HG02885 (cell line): ENCODE measurements around the gene ZDHHC8.

ENCODE experiments used
- ATAC-seq: cut with Tn5 transposase; IDR thresholded peaks from one replicate; pipeline ENCODE4 v1.9.1; 2021; ENCODE audit warnings: mild to moderate bottlenecking; ENCODE audit not compliant: unreplicated experiment, poor library complexity

The ZDHHC8 gene

DNA sequence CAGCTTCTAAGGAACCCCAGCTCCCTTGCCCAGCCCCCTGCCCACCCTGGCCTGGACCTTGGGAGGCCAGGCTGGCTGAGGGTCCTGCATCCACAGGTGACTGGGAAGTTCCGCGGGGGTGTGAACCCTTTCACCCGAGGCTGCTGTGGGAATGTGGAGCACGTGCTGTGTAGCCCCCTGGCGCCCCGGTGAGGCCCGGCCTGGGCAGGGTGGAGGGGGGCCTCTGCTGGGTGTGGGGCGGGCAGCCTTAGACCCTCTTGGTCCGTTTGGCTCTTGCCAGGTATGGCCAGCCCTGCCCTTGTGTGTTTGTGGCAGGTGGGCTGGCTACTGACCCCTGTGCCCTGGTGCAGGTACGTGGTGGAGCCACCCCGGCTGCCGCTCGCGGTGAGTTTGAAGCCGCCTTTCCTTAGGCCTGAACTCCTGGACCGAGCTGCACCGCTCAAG is 8.9 kb downstream of the ZDHHC8 start:
- no peak for ATAC-seq

- no peak for ATAC-seq
Observed at GRCh38 chr22:20141186-20142077, 9.8 kb downstream of the ZDHHC8 start.

DNA sequence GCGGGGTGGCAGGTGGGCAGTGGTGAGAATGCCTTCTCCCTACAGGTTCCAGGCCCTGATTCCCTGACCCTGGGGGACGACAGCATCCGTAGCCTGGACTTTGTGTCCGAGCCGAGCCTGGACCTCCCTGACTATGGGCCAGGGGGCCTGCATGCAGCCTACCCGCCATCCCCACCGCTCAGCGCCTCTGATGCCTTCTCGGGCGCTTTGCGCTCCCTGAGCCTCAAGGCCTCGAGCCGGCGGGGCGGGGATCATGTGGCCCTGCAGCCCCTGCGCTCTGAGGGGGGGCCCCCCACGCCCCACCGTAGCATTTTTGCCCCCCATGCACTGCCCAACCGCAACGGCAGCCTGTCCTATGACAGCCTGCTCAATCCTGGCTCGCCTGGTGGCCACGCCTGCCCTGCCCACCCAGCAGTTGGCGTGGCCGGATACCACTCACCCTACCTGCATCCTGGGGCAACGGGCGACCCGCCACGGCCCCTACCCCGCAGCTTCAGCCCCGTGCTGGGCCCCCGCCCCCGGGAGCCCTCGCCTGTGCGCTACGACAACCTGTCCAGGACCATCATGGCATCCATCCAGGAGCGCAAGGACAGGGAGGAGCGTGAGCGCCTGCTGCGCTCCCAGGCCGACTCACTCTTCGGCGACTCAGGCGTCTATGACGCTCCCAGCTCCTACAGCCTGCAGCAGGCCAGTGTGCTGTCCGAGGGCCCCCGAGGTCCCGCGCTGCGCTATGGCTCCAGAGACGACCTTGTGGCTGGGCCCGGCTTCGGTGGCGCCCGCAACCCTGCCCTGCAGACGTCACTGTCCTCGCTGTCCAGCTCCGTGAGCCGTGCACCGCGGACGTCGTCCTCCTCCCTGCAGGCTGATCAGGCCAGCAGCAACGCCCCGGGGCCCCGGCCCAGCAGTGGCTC is 11.4 kb downstream of the ZDHHC8 start:
- ATAC-seq = no peak

DNA sequence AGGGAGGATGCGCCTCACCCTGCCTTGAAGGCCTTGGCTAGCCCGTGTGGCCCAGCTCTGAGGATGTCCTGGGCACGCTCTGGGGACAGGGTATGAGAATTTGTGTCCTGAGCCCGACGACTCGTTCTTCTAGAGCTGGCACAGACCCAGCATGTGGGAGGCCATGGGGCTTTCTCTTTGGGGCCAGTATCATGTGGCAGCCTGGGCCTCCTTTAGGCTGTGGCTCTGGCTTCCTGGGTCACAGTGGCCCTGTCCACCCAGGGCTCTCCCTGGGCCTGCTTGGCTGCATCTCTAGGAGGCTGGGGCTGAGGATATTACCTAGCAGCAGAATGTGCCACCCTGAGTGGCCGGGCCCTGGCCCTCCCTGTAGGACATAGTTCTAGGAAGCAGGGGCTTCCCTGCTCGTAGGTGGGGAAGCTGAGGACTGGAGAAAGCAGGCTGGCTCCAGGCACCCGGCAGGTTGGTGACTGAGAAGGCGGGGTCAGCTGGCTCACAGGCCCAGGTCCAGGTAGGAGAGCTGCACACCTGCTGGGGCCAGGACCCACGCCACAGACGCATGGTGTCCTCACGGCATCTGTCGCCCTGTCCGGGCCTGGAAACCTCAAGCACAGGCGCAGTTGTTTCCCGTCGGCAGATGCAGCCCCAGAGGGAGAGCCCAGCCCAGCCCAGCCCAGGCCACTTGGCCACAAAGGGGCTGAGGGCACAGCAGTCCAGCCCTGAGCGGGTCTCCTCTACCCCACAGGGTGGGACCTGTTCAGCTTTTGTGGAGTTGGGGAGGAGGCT is 12.5 kb downstream of the ZDHHC8 start:
- no peak for ATAC-seq

DNA sequence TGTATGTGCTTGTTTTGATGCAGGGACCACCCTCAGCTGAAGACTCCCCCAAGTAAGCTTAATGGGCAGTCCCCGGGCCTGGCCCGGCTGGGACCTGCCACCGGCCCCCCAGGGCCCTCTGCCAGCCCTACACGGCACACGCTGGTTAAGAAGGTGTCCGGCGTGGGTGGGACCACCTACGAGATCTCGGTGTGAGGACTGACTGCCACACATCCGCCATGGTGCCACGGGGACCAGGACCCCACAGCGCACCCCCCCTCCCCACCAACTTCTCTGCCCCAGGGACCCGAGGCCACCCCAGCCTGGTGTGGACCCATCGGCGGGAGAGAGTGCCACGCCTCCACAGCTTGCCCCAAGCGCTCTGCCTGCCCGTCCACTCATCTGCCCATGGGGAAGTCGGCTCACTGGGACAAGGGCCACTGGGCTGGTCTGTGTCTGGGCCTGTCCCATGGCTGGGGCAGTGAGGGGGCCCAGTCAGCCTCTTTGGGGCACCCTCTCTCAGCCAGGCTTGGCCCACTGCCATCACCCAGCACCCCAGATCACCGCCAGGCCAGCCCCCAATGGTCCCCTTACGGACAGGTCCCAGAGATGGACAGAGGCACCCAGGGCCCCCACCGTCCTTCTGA is 13.7 kb downstream of the ZDHHC8 start:
- ATAC-seq = no peak

DNA sequence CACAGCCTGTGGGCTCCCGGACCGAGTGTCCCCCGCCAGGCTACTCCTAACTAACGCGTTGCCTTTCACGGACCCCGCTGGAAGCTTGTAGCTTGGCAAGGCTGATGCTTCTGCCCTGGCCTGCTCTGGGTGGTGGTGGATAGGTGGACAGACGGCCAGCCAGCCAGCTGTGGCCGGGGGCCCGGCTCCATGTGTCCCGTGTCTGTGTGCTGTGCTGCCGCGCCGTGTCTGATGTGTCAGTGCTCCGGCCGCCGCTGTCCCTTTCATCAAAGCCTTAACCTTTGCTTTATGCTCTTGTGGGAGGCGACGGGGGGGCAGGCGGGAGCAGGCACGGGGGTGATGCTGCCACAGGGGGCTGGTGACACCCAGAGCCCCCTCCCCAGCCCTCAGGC is 14.2 kb downstream of the ZDHHC8 start:
- no peak for ATAC-seq

- ATAC-seq = peak; percentile 55
Observed at GRCh38 chr22:20146777-20147176, 15.2 kb downstream of the ZDHHC8 start.

DNA sequence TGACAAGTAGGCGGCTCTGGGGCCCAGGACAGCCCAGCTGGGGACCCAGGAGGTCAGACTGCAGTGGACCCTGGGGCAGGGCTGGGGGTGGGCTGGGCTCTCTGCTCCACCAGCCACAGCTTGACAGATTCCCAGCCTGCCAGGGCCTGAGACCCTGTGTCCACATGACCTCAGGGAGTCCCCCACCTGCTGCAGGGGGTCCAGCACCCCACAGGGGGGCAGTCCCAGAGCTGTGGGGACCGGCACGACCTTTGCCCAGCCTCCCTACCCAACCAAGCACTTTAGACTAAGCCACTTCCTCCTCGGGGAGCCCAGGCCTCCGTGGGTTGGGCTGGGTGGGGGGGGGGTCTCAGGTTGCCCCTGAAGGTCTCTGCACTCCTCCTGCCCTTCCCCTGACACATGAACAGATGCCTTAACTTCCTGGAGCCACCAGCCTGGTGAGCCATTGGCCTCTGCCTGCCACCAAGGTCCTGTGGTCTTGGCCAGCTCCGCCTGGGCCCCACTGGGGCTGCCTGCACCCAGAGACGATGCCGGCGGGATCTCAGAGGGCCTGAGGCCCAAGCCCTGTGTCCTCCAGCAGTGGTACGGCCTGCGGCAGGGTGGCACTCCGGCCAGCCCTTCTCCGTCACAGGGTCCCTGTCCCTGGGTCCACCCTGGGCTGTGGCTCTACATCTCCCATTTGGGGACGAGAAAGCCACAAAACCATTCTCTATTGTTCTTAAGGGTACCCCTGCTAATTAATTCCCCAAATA is 15.8 kb downstream of the ZDHHC8 start:
- no peak for ATAC-seq

DNA sequence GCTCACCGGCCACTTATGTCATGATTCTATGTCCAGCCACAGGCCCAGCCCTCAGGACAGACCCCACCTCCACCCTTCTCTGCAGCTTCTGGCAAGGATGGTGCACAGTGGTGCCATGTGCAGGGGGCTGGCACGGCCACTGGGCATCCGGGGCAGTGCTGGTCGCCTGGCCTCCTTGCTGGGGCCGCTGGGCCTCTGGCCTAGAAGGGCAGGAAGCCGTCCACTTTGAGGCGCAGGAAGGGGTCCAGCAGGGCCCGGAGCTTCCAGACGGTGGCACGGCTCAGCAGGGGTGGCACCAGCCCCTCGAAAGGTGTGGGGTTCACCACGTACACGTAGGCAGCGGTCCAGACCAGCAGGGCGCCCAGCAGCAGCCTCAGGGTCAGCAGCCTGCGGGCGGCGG is 16.8 kb downstream of the ZDHHC8 start:
- no peak for ATAC-seq

DNA sequence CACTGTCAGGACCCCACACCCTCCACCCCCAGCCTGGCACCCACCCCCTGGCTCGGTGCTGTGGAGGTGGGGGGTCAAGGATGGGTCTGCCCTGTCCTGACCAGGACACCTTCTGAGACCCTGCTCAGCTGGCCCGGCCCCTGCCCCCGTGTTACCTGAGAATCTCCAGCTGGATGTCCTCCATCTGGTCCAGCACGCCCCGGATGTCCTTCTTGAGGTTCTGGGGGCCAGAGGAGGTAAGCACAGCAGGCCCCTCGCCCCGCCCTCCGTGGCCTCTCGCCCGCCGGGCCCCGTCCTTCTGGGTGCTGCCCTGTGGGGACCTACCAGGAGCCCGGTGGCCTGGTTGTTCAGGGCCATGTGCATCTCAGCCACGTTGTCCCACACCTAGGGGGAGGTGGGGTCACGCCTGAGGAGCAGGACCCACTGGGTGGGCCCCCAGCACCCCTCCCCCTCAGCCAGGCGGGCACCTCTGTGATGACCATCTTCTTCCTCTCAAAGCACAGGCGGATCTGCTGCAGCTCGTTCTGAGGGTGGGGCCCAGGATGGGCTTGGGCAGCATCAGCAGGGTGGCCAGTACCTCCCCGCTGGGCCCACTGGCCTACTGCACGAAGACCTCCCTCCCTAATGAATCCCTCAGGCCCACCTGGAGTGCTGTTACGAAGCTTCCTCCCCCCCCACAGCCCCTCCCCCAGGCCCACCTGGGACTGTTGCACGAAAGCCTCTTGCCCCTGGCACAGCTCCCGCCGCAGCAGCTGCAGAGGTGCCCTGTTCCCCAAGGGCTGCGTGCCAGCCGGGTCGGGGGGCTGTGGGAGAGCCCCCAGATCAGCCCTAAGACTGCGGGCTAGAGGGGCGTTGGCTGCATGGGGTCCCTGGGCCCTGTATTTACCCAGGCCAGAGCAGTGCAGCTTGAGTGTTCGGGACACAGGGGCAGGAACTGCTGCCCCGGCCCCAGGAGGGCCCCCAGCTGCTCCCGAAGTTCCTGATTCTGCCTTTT is 17.9 kb downstream of the ZDHHC8 start:
- no peak for ATAC-seq

GRCh38 chr22:20150381-20151275 is 19.0 kb downstream of the ZDHHC8 start, which contains the start of gene CCDC188:
CCDC188 (minus strand) TSS chr22:20151055; CDS start chr22:20150986, 69 bp downstream.
- ATAC-seq = no peak

DNA sequence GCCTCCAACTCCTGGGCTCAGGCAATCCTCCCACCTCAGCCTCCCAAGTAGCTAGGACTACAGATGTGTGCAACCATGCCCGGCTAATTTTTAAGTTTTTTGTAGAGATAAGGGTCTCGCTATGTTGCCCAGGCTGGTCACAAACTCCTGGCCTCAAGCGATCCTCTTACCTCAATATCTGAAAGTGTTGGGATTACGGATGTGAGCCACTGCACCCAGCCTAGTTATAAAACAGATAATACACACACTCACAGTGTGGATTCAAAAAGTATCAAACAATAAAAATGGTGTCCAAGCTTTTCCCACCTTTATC is 19.6 kb downstream of the ZDHHC8 start:
- ATAC-seq = no peak

- no peak for ATAC-seq
Observed at GRCh38 chr22:20152464-20152890, 20.9 kb downstream of the ZDHHC8 start.

- ATAC-seq = no peak
Observed at GRCh38 chr22:20153945-20154344, 22.3 kb downstream of the ZDHHC8 start.

GRCh38 chr22:20154602-20155187 is 23.1 kb downstream of the ZDHHC8 start:
- no peak for ATAC-seq

DNA sequence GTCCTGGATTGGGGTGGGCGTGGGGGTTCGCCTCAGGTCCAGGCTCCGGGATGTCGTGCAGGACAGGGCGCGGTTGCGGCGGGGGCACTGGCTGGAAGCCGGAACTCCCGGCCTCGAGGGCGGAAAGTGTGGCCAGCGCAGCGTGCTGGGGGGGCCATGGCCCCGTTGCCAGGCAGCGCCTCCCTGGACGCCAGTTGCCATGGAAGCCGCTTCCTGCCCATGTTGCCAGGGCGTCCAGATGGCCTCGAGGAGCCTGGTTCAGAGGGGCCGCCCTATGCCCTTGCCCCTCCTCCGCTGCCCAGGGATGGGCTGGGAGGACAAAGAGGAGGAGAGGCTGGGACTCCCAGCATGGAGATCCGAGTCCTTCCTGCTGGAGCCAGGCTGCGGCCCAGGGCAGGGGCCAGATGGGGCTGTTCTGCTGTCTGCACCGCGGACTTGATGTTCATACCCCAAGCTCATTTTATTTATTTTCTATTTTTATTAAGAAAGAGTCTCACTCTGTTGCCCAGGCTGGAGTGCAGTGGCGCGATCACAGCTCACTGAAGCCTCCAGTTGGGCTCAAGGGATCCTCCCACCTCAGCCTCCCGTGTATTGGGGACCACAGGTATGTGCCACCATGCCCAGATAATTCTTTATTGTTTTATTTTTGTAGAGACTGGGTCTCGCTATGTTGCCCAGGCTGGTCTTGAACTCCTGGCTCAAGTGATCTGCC is 23.9 kb downstream of the ZDHHC8 start:
- ATAC-seq = no peak
